ENCODE measurements around the gene IRAK1BP1. TPM values are rescaled to one million over a fixed set of nuclear protein-coding genes. Genes with fewer than 3 reads are reported as not detected.

IRAK1BP1 gene
- polyA plus RNA-seq, 3 donors, result 0.97 to 4.0 (median 1.7) TPM

DNA sequence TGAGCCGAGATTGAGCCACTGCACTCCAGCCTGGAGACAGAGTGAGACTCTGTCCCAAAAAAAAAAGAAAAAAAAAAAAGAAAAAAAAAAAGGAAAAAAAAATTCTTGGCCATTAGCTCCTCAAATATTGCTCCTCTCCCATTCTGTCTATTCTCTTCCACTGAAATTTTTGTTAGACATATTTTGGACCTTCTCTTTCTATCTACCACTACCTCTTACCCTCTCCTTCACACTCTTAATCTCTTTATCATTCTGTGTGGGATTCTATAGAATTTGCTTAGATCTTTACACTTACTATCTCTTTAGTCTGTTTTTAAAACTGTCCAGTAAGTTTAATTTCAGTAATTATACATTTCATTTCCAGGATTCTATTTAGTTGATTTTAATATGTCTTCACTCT, 85.0 kb downstream of the IRAK1BP1 start:
- WGBS, 3 donors, result 92 to 100% (median 100%) methylated on average over 1 of the region's 1 CpG
- H3K27ac ChIP-seq (ENCODE audit: low read depth, low read length), result no peak overlapping the region

Other genes starting within 250 kb of the IRAK1BP1 start
- 1 to 10 TPM; 4.6 to 7.1 (median 5.4) TPM for gene PHIP, start 210.7 kb downstream of the IRAK1BP1 start, polyA plus RNA-seq